WTC11 (cell line): ENCODE results near the gene ICA1. TPM values are rescaled to one million over a fixed set of nuclear protein-coding genes. Genes with fewer than 3 reads are reported as not detected.

Experiments
- ATAC-seq: fragments of 200-7000 bp; cut with Tn5 transposase; 2 replicates; pipeline ENCODE4 v1.10.0; 2021; ENCODE audit warnings: mild to moderate bottlenecking, moderate library complexity
- CTCF ChIA-PET: fragments of 300-600 bp; sonication (Branson Sonifier 250); formaldehyde crosslinking; loops from one replicate; lab custom pipeline; 2021; ENCODE audit warnings: antibody characterized with exemption; lab: Charles Lee
- POLR2A ChIA-PET: fragments of 350-600 bp; sonication (Branson Sonifier 250); formaldehyde crosslinking; loops from one replicate; lab custom pipeline; 2021; ENCODE audit warnings: antibody characterized with exemption; lab: Charles Lee
- DNase-seq: peaks from one replicate; pipeline ENCODE4 v3.0.0; 2021; ENCODE audit warnings: low spot score
- H3K27ac Mint-ChIP-seq: 2 replicates; pipeline ENCODE4 v1.8.0; 2021; ENCODE audit warnings: mixed read lengths
- H3K27me3 Mint-ChIP-seq: 2 replicates; pipeline ENCODE4 v1.8.0; 2021; ENCODE audit warnings: low read depth, mild to moderate bottlenecking, moderate library complexity, mixed read lengths
- H3K36me3 Mint-ChIP-seq: 2 replicates; pipeline ENCODE4 v1.8.0; 2021; ENCODE audit warnings: mixed read lengths
- H3K4me1 Mint-ChIP-seq: 2 replicates; pipeline ENCODE4 v1.8.0; 2022; ENCODE audit warnings: mixed read lengths
- H3K4me3 Mint-ChIP-seq: 2 replicates; pipeline ENCODE4 v1.8.0; 2021; ENCODE audit warnings: mild to moderate bottlenecking, moderate library complexity, mixed read lengths
- H3K9me3 Mint-ChIP-seq: 2 replicates; pipeline ENCODE4 v1.8.0; 2021; ENCODE audit warnings: mixed read lengths
- CREM ChIP-seq: sonication (generic); formaldehyde crosslinking; IDR thresholded peaks from 2 replicates; pipeline ENCODE4 v1.8.1; 2022; ENCODE audit warnings: mild to moderate bottlenecking, missing genetic modification reagents, moderate library complexity
- E2F1 ChIP-seq: sonication (generic); formaldehyde crosslinking; IDR thresholded peaks from 2 replicates; pipeline ENCODE4 v1.8.0; 2022; ENCODE audit warnings: mild to moderate bottlenecking, missing genetic modification reagents
- E2F4 ChIP-seq: sonication (generic); formaldehyde crosslinking; IDR thresholded peaks from 2 replicates; pipeline ENCODE4 v1.8.1; 2022; ENCODE audit warnings: low read depth, mild to moderate bottlenecking, moderate library complexity, missing genetic modification reagents, borderline replicate concordance
- ESRRA ChIP-seq: sonication (generic); formaldehyde crosslinking; IDR thresholded peaks from 2 replicates; pipeline ENCODE4 v1.8.1; 2022; ENCODE audit warnings: mild to moderate bottlenecking, missing genetic modification reagents, borderline replicate concordance
- JUN ChIP-seq: sonication (generic); formaldehyde crosslinking; IDR thresholded peaks from 2 replicates; pipeline ENCODE4 v1.8.0; 2023; ENCODE audit warnings: mild to moderate bottlenecking, missing genetic modification reagents
- KAT7 ChIP-seq: sonication (generic); formaldehyde crosslinking; IDR thresholded peaks from 2 replicates; pipeline ENCODE4 v1.8.1; 2023; ENCODE audit warnings: missing genetic modification reagents, mild to moderate bottlenecking, borderline replicate concordance
- NFYB ChIP-seq: sonication (generic); formaldehyde crosslinking; conservative IDR thresholded peaks from 2 replicates; pipeline ENCODE4 v1.8.0; 2022; ENCODE audit warnings: low read depth, missing genetic modification reagents
- NR1H2 ChIP-seq: sonication (generic); formaldehyde crosslinking; IDR thresholded peaks from 2 replicates; pipeline ENCODE4 v1.9.0; 2021; ENCODE audit warnings: mild to moderate bottlenecking, moderate library complexity, missing genetic modification reagents
- RORB ChIP-seq: fragments of 250-450 bp; sonication (Bioruptor Pico); IDR thresholded peaks from 2 replicates; pipeline ENCODE4 v1.9.0; 2021; ENCODE audit warnings: mild to moderate bottlenecking
- SMAD4 ChIP-seq: sonication (generic); formaldehyde crosslinking; IDR thresholded peaks from 2 replicates; pipeline ENCODE4 v1.8.0; 2022; ENCODE audit warnings: mild to moderate bottlenecking, missing genetic modification reagents
- TCF7 ChIP-seq: sonication (generic); formaldehyde crosslinking; IDR thresholded peaks from 2 replicates; pipeline ENCODE4 v1.8.0; 2022; ENCODE audit warnings: mild to moderate bottlenecking, low read depth, missing genetic modification reagents, moderate library complexity
- USF2 ChIP-seq: sonication (generic); formaldehyde crosslinking; IDR thresholded peaks from 2 replicates; pipeline ENCODE4 v1.8.1; 2023; ENCODE audit warnings: mild to moderate bottlenecking, missing genetic modification reagents, moderate library complexity
- ZNF416 ChIP-seq: fragments of 250-450 bp; sonication (Bioruptor Pico); IDR thresholded peaks from 2 replicates; pipeline ENCODE4 v1.9.0; 2021; ENCODE audit warnings: mild to moderate bottlenecking, inconsistent platforms
- ZNF532 ChIP-seq: fragments of 250-450 bp; sonication (Bioruptor Pico); IDR thresholded peaks from 2 replicates; pipeline ENCODE4 v1.9.0; 2021; ENCODE audit warnings: mild to moderate bottlenecking, borderline replicate concordance
- total RNA-seq: library from RNA; stranded (reverse); gene quantifications from 3 replicates; pipeline ENCODE4 v1.2.3, GENCODE V29; 2021
- TF ChIP-seq, protein P1 (sequence below): sonication (generic); formaldehyde crosslinking; IDR thresholded peaks from 2 replicates; pipeline ENCODE4 v1.8.1; 2023; ENCODE audit warnings: mild to moderate bottlenecking, missing genetic modification reagents, borderline replicate concordance
- TF ChIP-seq, protein P2 (sequence below): sonication (generic); formaldehyde crosslinking; IDR thresholded peaks from 2 replicates; pipeline ENCODE4 v1.8.1; 2023; ENCODE audit warnings: mild to moderate bottlenecking, missing genetic modification reagents
- TF ChIP-seq, protein P3 (sequence below): fragments of 200-600 bp; IDR thresholded peaks from 2 replicates; pipeline ENCODE4 v1.8.0; 2022; ENCODE audit warnings: antibody characterized with exemption

The ICA1 gene
- total RNA-seq, 1 experiment from 2014 or later: 31.2 TPM

DNA sequence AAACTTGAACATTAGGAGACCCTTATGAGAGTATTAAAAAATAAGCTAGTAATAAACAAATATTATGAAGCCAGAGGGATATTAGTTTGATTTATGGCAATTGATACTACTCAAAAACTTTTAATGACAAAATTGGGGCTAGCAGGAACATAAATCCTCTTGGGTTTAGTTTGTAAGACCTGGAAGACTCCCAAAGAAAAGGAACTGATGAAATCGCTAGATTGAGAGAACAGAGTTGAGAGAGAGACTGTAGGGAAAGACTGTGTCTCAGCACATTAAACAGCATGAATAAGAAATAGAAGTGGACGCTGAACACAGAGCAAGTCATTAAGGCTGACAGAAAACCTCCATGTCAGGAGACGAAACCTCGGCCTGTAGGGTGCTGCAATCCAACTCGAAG lies 56.4 kb downstream of the ICA1 start (continued):
- TF ChIP-seq, protein P1, sequence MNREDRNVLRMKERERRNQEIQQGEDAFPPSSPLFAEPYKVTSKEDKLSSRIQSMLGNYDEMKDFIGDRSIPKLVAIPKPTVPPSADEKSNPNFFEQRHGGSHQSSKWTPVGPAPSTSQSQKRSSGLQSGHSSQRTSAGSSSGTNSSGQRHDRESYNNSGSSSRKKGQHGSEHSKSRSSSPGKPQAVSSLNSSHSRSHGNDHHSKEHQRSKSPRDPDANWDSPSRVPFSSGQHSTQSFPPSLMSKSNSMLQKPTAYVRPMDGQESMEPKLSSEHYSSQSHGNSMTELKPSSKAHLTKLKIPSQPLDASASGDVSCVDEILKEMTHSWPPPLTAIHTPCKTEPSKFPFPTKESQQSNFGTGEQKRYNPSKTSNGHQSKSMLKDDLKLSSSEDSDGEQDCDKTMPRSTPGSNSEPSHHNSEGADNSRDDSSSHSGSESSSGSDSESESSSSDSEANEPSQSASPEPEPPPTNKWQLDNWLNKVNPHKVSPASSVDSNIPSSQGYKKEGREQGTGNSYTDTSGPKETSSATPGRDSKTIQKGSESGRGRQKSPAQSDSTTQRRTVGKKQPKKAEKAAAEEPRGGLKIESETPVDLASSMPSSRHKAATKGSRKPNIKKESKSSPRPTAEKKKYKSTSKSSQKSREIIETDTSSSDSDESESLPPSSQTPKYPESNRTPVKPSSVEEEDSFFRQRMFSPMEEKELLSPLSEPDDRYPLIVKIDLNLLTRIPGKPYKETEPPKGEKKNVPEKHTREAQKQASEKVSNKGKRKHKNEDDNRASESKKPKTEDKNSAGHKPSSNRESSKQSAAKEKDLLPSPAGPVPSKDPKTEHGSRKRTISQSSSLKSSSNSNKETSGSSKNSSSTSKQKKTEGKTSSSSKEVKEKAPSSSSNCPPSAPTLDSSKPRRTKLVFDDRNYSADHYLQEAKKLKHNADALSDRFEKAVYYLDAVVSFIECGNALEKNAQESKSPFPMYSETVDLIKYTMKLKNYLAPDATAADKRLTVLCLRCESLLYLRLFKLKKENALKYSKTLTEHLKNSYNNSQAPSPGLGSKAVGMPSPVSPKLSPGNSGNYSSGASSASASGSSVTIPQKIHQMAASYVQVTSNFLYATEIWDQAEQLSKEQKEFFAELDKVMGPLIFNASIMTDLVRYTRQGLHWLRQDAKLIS (CRISPR knock-in tag): no peak
- TF ChIP-seq TCF7 (no peak), CREM (CRISPR knock-in tag) (no peak), NFYB (CRISPR knock-in tag) (no peak)
- TF ChIP-seq, protein P2, sequence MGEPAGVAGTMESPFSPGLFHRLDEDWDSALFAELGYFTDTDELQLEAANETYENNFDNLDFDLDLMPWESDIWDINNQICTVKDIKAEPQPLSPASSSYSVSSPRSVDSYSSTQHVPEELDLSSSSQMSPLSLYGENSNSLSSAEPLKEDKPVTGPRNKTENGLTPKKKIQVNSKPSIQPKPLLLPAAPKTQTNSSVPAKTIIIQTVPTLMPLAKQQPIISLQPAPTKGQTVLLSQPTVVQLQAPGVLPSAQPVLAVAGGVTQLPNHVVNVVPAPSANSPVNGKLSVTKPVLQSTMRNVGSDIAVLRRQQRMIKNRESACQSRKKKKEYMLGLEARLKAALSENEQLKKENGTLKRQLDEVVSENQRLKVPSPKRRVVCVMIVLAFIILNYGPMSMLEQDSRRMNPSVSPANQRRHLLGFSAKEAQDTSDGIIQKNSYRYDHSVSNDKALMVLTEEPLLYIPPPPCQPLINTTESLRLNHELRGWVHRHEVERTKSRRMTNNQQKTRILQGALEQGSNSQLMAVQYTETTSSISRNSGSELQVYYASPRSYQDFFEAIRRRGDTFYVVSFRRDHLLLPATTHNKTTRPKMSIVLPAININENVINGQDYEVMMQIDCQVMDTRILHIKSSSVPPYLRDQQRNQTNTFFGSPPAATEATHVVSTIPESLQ (CRISPR knock-in tag): no peak
- TF ChIP-seq, all 79 proteins: peak for 0

GRCh38 chr7:8205031-8205387 lies 57.0 kb downstream of the ICA1 start:
- Mint-ChIP-seq H3K27me3 (no peaks in the 10 kb centered on the region), H3K36me3 (peaks cover 8% of the 10 kb centered on the region; the same call in 1 of the 2 replicates), H3K27ac (no peak overlapping the region), H3K9me3 (no peaks in the 10 kb centered on the region), H3K4me3 (no peak overlapping the region), H3K4me1 (peaks cover 48% of the 10 kb centered on the region)
- no peak for TF ChIP-seq USF2 (CRISPR knock-in tag)
- TF ChIP-seq ZNF416 (CRISPR knock-in tag): no peak
- no peak for DNase-seq
- no peak for ATAC-seq
- POLR2A ChIA-PET: no interaction called here
- CTCF ChIA-PET: no interaction called here

GRCh38 chr7:8204339-8205030 lies 57.5 kb downstream of the ICA1 start:
- Mint-ChIP-seq H3K9me3 (no peaks in the 10 kb centered on the region), H3K27me3 (no peaks in the 10 kb centered on the region), H3K27ac (no peak overlapping the region; the same call in 1 of the 2 replicates), H3K36me3 (peaks cover 8% of the 10 kb centered on the region; the same call in 1 of the 2 replicates), H3K4me1 (peaks cover 43% of the 10 kb centered on the region), H3K4me3 (no peak overlapping the region)
- DNase-seq: no peak
- ATAC-seq: no peak
- CTCF ChIA-PET: no interaction called here
- POLR2A ChIA-PET: no interaction called here
- TF ChIP-seq SMAD4 (no peak), E2F1 (CRISPR knock-in tag) (no peak), ESRRA (no peak), ZNF532 (CRISPR knock-in tag) (no peak), NR1H2 (CRISPR knock-in tag) (no peak), KAT7 (no peak), E2F4 (CRISPR knock-in tag) (no peak), JUN (CRISPR knock-in tag) (no peak), NFYB (CRISPR knock-in tag) (no peak), RORB (CRISPR knock-in tag) (no peak)
- TF ChIP-seq, protein P3, sequence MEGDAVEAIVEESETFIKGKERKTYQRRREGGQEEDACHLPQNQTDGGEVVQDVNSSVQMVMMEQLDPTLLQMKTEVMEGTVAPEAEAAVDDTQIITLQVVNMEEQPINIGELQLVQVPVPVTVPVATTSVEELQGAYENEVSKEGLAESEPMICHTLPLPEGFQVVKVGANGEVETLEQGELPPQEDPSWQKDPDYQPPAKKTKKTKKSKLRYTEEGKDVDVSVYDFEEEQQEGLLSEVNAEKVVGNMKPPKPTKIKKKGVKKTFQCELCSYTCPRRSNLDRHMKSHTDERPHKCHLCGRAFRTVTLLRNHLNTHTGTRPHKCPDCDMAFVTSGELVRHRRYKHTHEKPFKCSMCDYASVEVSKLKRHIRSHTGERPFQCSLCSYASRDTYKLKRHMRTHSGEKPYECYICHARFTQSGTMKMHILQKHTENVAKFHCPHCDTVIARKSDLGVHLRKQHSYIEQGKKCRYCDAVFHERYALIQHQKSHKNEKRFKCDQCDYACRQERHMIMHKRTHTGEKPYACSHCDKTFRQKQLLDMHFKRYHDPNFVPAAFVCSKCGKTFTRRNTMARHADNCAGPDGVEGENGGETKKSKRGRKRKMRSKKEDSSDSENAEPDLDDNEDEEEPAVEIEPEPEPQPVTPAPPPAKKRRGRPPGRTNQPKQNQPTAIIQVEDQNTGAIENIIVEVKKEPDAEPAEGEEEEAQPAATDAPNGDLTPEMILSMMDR: no peak
